Panc1 (cell line): ENCODE results near the gene TBXA2R. TPM values are rescaled to one million over a fixed set of nuclear protein-coding genes. Genes with fewer than 3 reads are reported as not detected.
A peak's percentile ranks its signal among the peaks of the same experiment; 100 is the strongest.

Experiments
- ATAC-seq: fragments of 200-7000 bp; cut with Tn5 transposase; 2 replicates; pipeline ENCODE4 v1.9.1; 2020; ENCODE audit warnings: mild to moderate bottlenecking, moderate library complexity
- BruUV-seq: library from RNA; stranded (reverse); fragments of 400-500 nt; replicated peaks from 2 replicates; lab custom pipeline; 2021; lab: Mats Ljungman, UMichigan
- CTCF ChIA-PET: fragments of 300-600 bp; sonication (Branson Sonifier 250); formaldehyde crosslinking; loops from one replicate; lab custom pipeline; 2022; ENCODE audit warnings: antibody characterized with exemption; lab: Charles Lee
- POLR2A ChIA-PET: fragments of 300-600 bp; sonication (Branson Sonifier 250); formaldehyde crosslinking; loops from one replicate; lab custom pipeline; 2022; ENCODE audit warnings: antibody characterized with exemption; lab: Charles Lee
- DNase-seq: peaks from one replicate; pipeline ENCODE4 v3.0.0-alpha.2; 2010; ENCODE audit warnings: low read depth, low spot score
- H3K27ac ChIP-seq: 2 replicates; pipeline ENCODE4 v1.5.1; 2011; ENCODE audit warnings: mild to moderate bottlenecking, low read length, inconsistent platforms
- H3K27me3 ChIP-seq: fragments of 200-500 bp; sonication (Bioruptor generic); 2 replicates; pipeline ENCODE4 v1.6.0; 2014; ENCODE audit warnings: low read length, inconsistent platforms; ENCODE audit not compliant: control insufficient read depth, insufficient read depth
- H3K36me3 ChIP-seq: fragments of 200-500 bp; sonication (Bioruptor generic); 2 replicates; pipeline ENCODE4 v1.5.1; 2014; ENCODE audit warnings: inconsistent platforms, mild to moderate bottlenecking, low read length, moderate library complexity; ENCODE audit not compliant: control insufficient read depth, insufficient read depth
- H3K4me1 ChIP-seq: 2 replicates; pipeline ENCODE4 v1.5.1; 2011; ENCODE audit warnings: inconsistent platforms, mild to moderate bottlenecking, low read length, moderate library complexity; ENCODE audit not compliant: control insufficient read depth, insufficient read depth
- H3K4me3 ChIP-seq, 2 experiments: 2 replicates each; pipeline ENCODE4 v1.5.1; 2011 to 2012; ENCODE audit warnings: low read depth in 2 of 2, low read length in 2 of 2, mild to moderate bottlenecking in 2 of 2, inconsistent platforms in 1 of 2, moderate library complexity in 1 of 2
- H3K9me3 ChIP-seq: fragments of 200-500 bp; sonication (Bioruptor generic); 2 replicates; pipeline ENCODE4 v1.5.1; 2014; ENCODE audit warnings: low read depth, mild to moderate bottlenecking, inconsistent platforms, low read length, moderate library complexity; ENCODE audit not compliant: control insufficient read depth, insufficient read depth
- CTCF ChIP-seq: fragments of 450-650 bp; IDR thresholded peaks from 2 replicates; pipeline ENCODE4 v1.5.1; 2017; ENCODE audit warnings: mild to moderate bottlenecking
- POLR2AphosphoS5 ChIP-seq: IDR thresholded peaks from 2 replicates; pipeline ENCODE4 v1.6.1; 2012; ENCODE audit warnings: mild to moderate bottlenecking, low read depth, low read length, moderate library complexity
- REST ChIP-seq, 2 experiments: IDR thresholded peaks; 2 replicates each; pipeline ENCODE4 v1.6.1; 2011 to 2012; ENCODE audit warnings: low read depth in 2 of 2, control low read depth in 1 of 2, low read length in 1 of 2, mild to moderate bottlenecking in 1 of 2, moderate library complexity in 1 of 2; ENCODE audit not compliant: insufficient read depth in 1 of 2
- SIN3A ChIP-seq: IDR thresholded peaks from 2 replicates; pipeline ENCODE4 v1.6.1; 2012; ENCODE audit warnings: low read depth, mild to moderate bottlenecking, low read length, moderate library complexity, borderline replicate concordance; ENCODE audit not compliant: insufficient read depth
- TCF7L2 ChIP-seq: IDR thresholded peaks from 2 replicates; pipeline ENCODE4 v1.6.1; 2011; ENCODE audit warnings: mild to moderate bottlenecking, low read depth, low read length, inconsistent platforms
- in situ Hi-C: cut with HindIII; loops from 2 replicates; pipeline ENCODE4 v1.10.0; 2016; ENCODE audit warnings: low sequenced_read_pairs, low pct_unique_long_range_greater_than_20kb
- intact Hi-C: fragments of 100-400 bp; cut with micrococcal nuclease; formaldehyde crosslinking; loops from one replicate; pipeline ENCODE4 v1.10.0; 2022; ENCODE audit not compliant: unreplicated experiment
- total RNA-seq: library from RNA; stranded (reverse); gene quantifications from one replicate; pipeline ENCODE4 v1.2.1, GENCODE V29; 2021; ENCODE audit not compliant: unreplicated experiment

Gene TBXA2R
- total RNA-seq, 1 experiment from 2014 or later: 5.2 TPM

GRCh38 chr19:3586707-3587346 lies 19.8 kb downstream of the TBXA2R start:
- in situ Hi-C loops (no loop called here), intact Hi-C loops (no loop called here)
- no peaks in the 10 kb centered on the region for H3K27me3 ChIP-seq
- no peaks in the 10 kb centered on the region for H3K4me1 ChIP-seq
- H3K9me3 ChIP-seq: no peaks in the 10 kb centered on the region
- no peak for DNase-seq
- ChIA-PET CTCF (no interaction called here), POLR2A (no interaction called here)
- H3K27ac ChIP-seq: no peak overlapping the region
- H3K4me3 ChIP-seq: no peak overlapping the region
- TF ChIP-seq POLR2AphosphoS5 (no peak), TCF7L2 (no peak), SIN3A (no peak), CTCF (no peak), REST (IDR thresholded peaks at IDR 0.05; ENCODE audit: insufficient read depth in 1 of 2, low read depth in 2 of 2, low read length in 1 of 2) (no peak)
- no peaks in the 10 kb centered on the region for H3K36me3 ChIP-seq
- ATAC-seq: peak; percentile 42; the same call in 1 of the 2 replicates
- BruUV-seq: no TSS peak

GRCh38 chr19:3586127-3586626 lies 20.5 kb downstream of the TBXA2R start:
- in situ Hi-C loops (no loop called here), intact Hi-C loops (no loop called here)
- Histone ChIP-seq H3K4me1 (no peaks in the 10 kb centered on the region), H3K36me3 (no peaks in the 10 kb centered on the region), H3K4me3 (peak overlapping the region; percentile 22 to 37), H3K9me3 (no peaks in the 10 kb centered on the region), H3K27me3 (no peaks in the 10 kb centered on the region), H3K27ac (no peak overlapping the region)
- DNase-seq: no peak
- TF ChIP-seq CTCF (peak; percentile 83), TCF7L2 (no peak)
- no TSS peak for BruUV-seq
- peak; percentile 32; the same call in 1 of the 2 replicates for ATAC-seq
- ChIA-PET CTCF (no interaction called here), POLR2A (no interaction called here)
